ENCODE results near the gene MLLT6.

The MLLT6 gene

GRCh38 chr17:38729368-38729885, 24.4 kb downstream of the MLLT6 start:
- no peak for DNase-seq

- DNase-seq = peak; percentile 47
Observed at GRCh38 chr17:38729886-38730525, 24.9 kb downstream of the MLLT6 start, which contains the start of gene CISD3. Gene CISD3, plus strand, starts transcription at chr17:38730341. Its CDS starts 18 bp downstream, at chr17:38730359.

DNA sequence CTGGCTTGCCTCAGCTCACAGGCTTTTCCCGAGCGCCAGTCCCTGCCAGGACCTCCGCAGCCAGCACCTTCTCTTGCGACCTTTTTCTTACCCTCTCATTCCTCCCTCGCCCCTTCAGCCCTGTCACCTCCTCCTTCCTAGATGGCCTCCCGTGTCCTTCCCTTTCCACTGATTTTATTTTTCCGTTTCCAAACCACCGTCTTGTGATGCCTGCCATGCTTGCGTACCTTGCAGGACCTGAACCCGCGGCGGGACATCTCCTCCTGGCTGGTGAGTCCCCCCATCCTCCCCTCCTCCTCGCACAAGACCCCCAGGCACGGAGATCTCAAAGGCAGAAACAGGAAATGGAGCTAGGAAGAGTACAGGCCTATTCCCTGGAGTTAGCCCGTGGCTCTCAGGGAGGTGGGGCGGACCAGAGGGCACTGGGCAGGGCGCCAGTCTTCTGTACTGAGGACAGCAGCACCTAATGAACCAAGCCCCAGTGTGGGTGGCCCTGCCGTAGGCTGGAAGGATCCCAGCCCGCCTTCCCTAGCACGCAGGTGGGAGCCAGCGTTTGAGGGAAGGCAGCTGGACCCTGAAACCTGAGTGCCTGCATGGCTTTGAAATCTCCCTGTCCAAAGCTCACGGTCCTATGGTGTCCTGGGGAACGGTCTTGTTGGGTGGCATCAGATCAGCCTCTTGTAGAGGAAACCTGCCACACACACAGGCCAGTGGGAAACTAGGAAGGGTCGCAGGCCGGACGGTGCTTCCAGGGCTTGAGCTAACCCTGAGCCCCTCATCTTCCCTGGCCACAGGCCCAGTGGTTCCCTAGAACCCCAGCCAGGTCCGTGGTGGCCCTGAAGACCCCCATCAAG, 25.7 kb downstream of the MLLT6 start:
- DNase-seq = no peak

DNA sequence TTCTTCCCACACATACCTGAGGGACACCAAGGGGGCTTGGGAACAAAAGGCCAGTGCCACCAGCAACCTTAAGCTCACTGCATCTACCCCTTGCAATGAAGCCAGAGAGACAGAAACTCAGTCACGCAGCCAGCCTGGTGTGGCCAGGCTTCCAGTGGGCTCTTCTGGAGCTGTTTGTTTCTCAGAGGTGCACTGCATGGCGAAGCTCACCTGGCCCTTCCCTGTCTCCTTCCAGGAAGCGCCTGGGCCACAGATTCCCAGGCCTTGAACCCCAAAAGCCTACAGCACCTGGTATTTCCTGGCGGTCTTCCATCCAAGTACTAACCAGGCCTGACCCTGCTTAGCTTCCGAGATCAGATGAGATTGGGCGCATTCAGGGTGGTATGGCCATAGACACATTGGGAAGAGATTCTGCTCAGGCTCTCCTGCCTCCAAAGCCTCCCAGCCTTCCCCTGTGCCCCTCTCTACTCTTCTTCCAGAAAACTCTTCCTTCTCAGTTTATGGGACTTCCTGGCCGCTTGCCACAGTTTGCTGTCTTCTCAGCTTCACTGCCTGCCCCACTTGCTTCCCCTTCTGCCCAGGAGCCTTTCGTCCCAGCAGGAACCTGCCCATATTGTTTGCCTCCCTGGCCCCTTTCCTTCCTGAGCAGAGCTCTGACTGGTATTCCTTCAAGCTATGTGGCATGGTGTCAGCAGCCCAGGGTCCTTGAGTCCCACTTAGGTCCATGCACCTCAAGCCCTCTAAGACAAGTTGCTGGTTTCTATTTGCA, 26.6 kb downstream of the MLLT6 start:
- no peak for DNase-seq

- peak; percentile 52 for DNase-seq
Observed at GRCh38 chr17:38732376-38733281, 27.6 kb downstream of the MLLT6 start.

DNA sequence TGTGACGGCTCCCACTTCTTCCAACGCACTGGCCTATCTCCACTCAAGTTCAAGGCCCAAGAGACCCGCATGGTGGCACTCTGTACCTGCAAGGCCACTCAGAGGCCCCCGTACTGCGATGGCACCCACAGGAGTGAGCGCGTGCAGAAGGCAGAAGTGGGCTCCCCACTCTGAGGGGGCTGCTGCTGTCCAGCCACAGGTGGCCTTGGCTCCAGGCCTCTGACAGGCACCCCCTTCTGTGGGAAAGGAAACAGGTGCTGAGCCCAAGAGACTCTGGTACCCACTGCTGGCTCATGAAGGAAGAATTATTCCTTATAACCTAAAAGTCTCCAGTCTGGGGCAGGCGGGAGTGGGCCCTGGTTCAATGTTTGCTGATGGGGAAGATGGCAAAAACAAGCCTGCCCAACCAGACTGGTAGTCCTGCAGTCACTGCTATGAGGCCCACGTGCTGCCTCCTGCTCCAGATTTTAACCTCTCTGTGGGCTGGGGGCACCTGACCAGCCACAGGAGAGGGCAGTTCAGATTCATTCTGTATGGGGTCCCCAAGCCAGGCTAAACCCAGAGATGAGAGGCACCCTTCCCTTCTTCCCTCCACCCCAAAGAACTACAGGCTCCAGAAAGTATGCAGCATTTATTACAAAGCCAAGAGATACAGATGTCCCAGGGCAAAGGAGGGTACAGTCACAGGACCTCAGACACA, 28.4 kb downstream of the MLLT6 start:
- DNase-seq = no peak

GRCh38 chr17:38733982-38734973, 29.2 kb downstream of the MLLT6 start:
- DNase-seq = no peak

DNA sequence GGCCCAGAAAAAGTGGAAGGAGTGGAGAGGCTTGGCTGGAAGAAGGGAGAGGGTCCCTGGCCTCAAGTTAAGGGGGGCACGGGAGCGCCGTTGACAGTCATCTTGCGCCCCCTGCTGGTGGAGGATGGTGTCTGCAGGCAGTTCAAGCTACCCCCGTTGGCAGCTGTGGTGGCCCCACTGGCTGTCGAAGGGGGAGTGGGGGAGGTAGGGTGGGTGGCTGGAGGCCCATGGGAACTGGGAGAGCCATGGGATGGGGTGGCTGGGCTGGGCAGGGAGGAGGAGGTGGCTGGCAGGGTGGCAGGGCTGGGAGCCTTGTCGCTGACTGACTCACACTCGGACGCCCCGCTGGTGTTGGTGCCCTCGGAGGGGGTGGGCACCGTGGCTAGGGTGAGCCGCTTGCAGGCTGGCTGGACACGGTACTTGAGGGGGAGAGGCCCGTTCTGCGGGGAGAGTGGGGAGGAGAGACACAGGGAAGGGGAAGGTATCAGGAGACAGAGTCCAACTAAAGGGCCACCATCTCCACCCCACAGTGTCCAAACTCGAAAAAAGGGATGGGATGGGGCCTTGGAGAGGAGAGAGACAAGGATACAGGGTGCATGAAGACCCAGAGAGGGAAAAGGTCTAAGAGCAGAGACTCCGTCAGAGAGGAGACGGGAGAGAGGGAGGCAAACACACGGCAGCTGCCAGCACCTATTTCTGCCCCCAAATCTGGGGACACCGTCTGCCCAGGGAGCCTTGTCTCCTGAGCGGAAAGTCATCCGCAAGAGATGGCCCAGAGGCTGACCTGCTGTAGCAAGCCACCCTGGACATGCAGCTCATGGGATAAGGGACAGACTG, 30.3 kb downstream of the MLLT6 start:
- DNase-seq = peak; percentile 2

DNA sequence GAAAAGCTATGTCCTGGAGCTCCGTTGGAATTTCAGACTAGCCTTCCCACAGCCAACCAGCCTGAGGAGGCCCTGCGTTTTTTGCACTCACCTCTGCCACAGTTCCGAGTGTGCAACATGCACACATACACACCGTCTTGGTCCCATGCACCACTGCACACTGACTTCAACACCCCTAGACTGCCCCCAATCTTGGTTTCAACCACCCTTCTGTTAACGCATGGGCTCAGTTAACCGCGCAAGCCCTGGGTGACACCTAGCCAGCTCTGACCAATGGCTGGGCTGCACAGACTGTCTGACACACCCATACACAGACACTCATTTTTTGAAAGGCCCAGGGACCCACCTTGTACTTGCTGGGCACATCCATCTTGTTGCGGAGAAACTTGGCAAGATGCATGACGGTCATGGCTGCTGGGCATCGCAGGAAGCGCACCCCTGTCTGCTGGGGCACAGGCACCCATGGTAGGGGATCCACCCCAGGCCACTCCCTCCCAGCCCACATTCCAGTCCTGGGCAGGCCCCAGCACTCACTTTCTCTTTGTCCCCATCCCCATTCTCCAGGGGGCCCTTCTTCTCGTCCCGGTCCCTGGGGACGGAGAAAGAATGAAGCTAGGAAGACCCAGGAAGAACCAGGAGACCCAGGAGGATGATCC, 33.1 kb downstream of the MLLT6 start:
- DNase-seq = no peak

GRCh38 chr17:38738686-38739085, 33.6 kb downstream of the MLLT6 start:
- no peak for DNase-seq

DNA sequence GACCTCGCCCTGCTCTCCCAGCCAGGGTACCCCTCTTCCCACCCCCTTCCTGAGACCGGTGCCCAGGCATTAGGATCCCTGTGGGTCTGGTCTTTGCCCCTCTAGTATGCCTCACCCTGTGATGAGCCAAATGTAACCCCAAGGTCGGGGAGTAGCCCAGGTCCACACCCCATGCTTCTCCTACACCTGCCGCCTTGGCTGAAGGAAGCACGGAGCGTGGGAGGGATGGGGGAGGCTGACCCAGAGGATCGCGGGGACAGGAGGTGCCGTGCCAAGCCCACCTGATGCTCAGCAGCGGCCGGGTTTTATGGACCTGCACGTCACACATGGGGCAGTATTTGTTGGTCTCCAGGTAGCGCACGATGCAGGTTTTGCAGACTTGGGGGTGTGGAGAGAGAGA, 34.2 kb downstream of the MLLT6 start:
- no peak for DNase-seq

DNA sequence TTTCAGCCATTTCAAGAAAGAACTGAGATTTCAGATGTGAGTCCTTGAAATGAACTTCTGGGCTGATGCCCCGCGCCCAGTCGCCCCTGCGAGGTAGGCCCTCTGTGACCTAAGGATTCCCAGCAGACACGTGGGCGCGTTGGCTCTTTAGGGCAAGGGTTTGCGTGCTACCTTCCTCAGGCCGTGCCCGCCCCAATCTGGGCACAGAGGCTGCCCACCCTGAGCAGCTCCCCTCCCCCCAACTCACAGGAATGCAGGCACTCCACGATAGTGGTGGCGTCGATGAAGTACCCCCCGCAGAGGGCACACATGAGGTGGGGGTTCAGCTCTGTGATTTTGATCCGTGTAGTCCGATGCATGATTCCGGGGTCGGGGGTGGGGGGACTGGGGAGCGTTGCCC, 35.0 kb downstream of the MLLT6 start:
- DNase-seq = no peak

DNA sequence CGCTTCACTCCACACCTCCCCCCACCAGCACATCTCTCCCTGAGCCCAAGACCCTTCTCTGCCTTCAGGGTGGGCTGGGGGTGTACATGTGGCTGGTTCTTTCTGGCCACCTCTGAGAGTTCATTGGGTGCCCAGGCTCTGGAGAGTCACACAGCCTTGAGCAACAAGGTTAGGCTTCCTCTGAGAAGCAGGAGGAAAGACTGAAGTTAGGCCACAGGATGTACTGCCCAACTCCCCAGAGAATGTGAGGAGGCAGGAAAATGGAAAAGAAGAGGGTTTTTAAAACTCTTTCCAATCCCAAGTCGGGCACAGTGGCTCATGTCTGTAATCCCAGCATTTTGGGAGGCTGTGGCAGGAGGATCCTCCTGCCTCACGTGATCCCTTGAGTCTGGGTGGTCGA, 35.7 kb downstream of the MLLT6 start:
- DNase-seq = no peak

DNA sequence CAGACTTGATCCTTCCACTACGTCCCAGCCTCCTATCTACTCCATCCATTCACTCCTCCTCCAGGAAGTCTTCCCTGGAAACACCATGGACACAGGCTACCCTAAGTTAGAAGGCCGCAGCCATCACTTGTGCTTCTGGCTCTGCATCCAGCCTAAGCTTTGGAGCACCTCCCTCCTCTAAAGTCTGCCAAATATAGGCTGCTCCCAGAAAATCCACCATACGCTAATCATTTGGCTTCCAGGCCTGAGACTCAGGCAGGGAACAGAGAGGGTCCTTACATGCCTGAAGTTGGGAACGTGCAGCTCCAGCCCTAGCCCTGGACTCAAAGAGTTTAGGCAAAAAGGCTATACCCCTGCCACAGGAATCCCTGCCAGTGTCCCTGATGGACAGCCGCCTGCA, 36.4 kb downstream of the MLLT6 start:
- no peak for DNase-seq

GRCh38 chr17:38741921-38742410, 36.9 kb downstream of the MLLT6 start:
- DNase-seq = no peak

- DNase-seq = peak; percentile 84
Observed at GRCh38 chr17:38742411-38743308, 37.6 kb downstream of the MLLT6 start.

GRCh38 chr17:38743556-38744171, 38.6 kb downstream of the MLLT6 start:
- no peak for DNase-seq

Data from NCI-H446 treated with DMSO at 0.1 percent for 48 hours (cell line).